Neutrophil (primary cell): ENCODE results near the gene FUT8.

Experiments used
- H3K27ac ChIP-seq: fragments of 200-600 bp; sonication (generic); 2 replicates; pipeline ENCODE4 v1.5.1; 2016; ENCODE audit warnings: mild to moderate bottlenecking, moderate library complexity
- H3K27me3 ChIP-seq: fragments of 200-600 bp; sonication (generic); 2 replicates; pipeline ENCODE4 v1.6.0; 2016; ENCODE audit warnings: mild to moderate bottlenecking
- H3K36me3 ChIP-seq: fragments of 200-600 bp; sonication (generic); 2 replicates; pipeline ENCODE4 v1.5.1; 2017
- H3K4me1 ChIP-seq, 2 experiments: fragments of 200-600 bp in 1 of 2; sonication (generic) in 1 of 2; 1 replicate in 1 of 2; 2 replicates in 1 of 2; pipeline versions ENCODE4 v1.5.1 to v1.6.1; 2013 to 2016; ENCODE audit warnings: low read depth in 1 of 2, low read length in 1 of 2, mild to moderate bottlenecking in 1 of 2, moderate library complexity in 1 of 2; ENCODE audit not compliant: control insufficient read depth in 1 of 2, insufficient read depth in 1 of 2
- H3K4me3 ChIP-seq, 2 experiments: fragments of 200-600 bp in 1 of 2; sonication (generic) in 1 of 2; 1 replicate in 1 of 2; 2 replicates in 1 of 2; pipeline ENCODE4 v1.5.1; 2013 to 2016; ENCODE audit warnings: low read depth in 1 of 2, low read length in 1 of 2, mild to moderate bottlenecking in 1 of 2, moderate library complexity in 1 of 2
- H3K9me3 ChIP-seq: fragments of 200-600 bp; sonication (generic); 2 replicates; pipeline ENCODE4 v1.5.1; 2016
- CTCF ChIP-seq: fragments of 200-600 bp; sonication (generic); IDR thresholded peaks from 2 replicates; pipeline ENCODE4 v1.5.1; 2016; ENCODE audit warnings: antibody characterized with exemption

Gene FUT8

GRCh38 chr14:65548878-65549277, 136.3 kb downstream of the FUT8 start:
- no peaks in the 10 kb centered on the region for H3K9me3 ChIP-seq
- no peaks in the 10 kb centered on the region for H3K4me1 ChIP-seq
- H3K36me3 ChIP-seq, result no peaks in the 10 kb centered on the region
- no peaks in the 10 kb centered on the region for H3K27me3 ChIP-seq
- H3K4me3 ChIP-seq, result no peak overlapping the region
- no peak overlapping the region for H3K27ac ChIP-seq
- TF ChIP-seq CTCF, result no peak

DNA sequence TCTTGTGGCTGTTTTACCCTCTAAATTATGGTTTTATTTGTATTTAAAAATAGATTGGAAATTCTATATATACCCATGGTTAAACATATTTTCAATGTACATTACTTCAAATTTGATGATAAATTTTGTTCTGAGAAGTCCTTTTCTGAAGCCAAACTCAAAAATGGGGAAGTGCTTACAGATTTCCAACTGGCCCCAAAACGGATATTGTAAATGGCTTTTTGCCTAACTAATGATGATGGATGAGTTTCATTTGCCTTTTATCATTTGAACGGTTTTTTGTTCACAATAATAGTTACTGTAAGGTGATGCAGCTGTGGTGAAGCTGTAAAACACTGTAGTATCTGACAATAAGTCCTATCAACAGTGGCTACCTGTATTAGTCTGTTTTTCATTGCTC, 136.9 kb downstream of the FUT8 start:
- Histone ChIP-seq H3K27ac (no peak overlapping the region), H3K27me3 (no peaks in the 10 kb centered on the region), H3K4me3 (no peak overlapping the region), H3K4me1 (no peaks in the 10 kb centered on the region), H3K36me3 (no peaks in the 10 kb centered on the region), H3K9me3 (no peaks in the 10 kb centered on the region)
- TF ChIP-seq CTCF, result no peak

GRCh38 chr14:65550779-65551643, 138.5 kb downstream of the FUT8 start:
- Histone ChIP-seq H3K4me1 (no peaks in the 10 kb centered on the region), H3K36me3 (no peaks in the 10 kb centered on the region), H3K27me3 (no peaks in the 10 kb centered on the region), H3K27ac (no peak overlapping the region), H3K9me3 (no peaks in the 10 kb centered on the region), H3K4me3 (no peak overlapping the region)
- no peak for TF ChIP-seq CTCF

DNA sequence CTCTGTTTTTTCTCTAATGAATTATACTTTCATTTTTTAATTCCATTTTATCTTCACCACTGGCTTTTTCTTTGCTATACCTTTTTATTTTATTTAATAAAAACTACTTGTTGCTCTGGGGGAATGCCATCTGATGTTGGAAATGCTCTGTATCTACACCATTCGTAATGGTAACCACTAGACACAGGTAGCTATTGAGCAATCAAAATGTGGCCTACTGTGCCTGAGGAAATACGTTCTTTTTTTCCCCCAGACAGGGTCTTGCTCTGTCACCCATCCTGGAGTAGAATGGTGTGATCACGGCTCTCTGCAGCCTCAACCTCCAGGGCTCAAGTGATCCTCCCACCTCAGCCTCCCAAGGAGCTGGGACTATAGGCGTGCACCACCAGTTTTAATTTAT, 140.2 kb downstream of the FUT8 start:
- H3K4me3 ChIP-seq, result no peak overlapping the region
- H3K27ac ChIP-seq, result no peak overlapping the region
- no peaks in the 10 kb centered on the region for H3K4me1 ChIP-seq
- H3K27me3 ChIP-seq, result no peaks in the 10 kb centered on the region
- no peaks in the 10 kb centered on the region for H3K36me3 ChIP-seq
- no peaks in the 10 kb centered on the region for H3K9me3 ChIP-seq
- no peak for TF ChIP-seq CTCF

- no peak for TF ChIP-seq CTCF
- Histone ChIP-seq H3K9me3 (no peaks in the 10 kb centered on the region), H3K36me3 (no peaks in the 10 kb centered on the region), H3K4me1 (no peaks in the 10 kb centered on the region), H3K27ac (no peak overlapping the region), H3K27me3 (no peaks in the 10 kb centered on the region), H3K4me3 (no peak overlapping the region)
These were observed 142.3 kb downstream of the FUT8 start for GRCh38 chr14:65554837-65555236.
